Amygdala (tissue), 56 donors: ENCODE data around the gene EFNA5.
"Not testable (repeated sequence)": the region's sequence is repeated elsewhere in the genome, so short reads cannot be mapped to it uniquely, and the experiment has no call there.

Experiments
- DNase-seq, 56 donors: peaks; one replicate each; lab custom pipeline; 2025; lab: John Stamatoyannopoulos, UW

The EFNA5 gene

GRCh38 chr5:107363768-107364167, 307.0 kb downstream of the EFNA5 start:
- DNase-seq: no peak

- no peak for DNase-seq
Observed at GRCh38 chr5:107361945-107362344, 308.8 kb downstream of the EFNA5 start.

- DNase-seq: no peak
Observed at GRCh38 chr5:107359916-107360234, 310.9 kb downstream of the EFNA5 start.

- no peak for DNase-seq
Observed at GRCh38 chr5:107359033-107359915, 311.5 kb downstream of the EFNA5 start.

- DNase-seq: no peak
Observed at GRCh38 chr5:107356891-107357290, 313.8 kb downstream of the EFNA5 start.

GRCh38 chr5:107352576-107352975, 318.2 kb downstream of the EFNA5 start:
- DNase-seq: no peak

- not testable (repeated sequence) for DNase-seq
Observed at GRCh38 chr5:107346580-107346979, 324.2 kb downstream of the EFNA5 start.

- no peak for DNase-seq
Observed at GRCh38 chr5:107342371-107342770, 328.4 kb downstream of the EFNA5 start.

GRCh38 chr5:107341376-107342084, 329.2 kb downstream of the EFNA5 start:
- DNase-seq: no peak

- DNase-seq: no peak
Observed at GRCh38 chr5:107340631-107341030, 330.1 kb downstream of the EFNA5 start.

GRCh38 chr5:107338335-107338734, 332.4 kb downstream of the EFNA5 start:
- no peak for DNase-seq

- no peak for DNase-seq
Observed at GRCh38 chr5:107337281-107337680, 333.5 kb downstream of the EFNA5 start.

GRCh38 chr5:107331882-107332281, 338.9 kb downstream of the EFNA5 start:
- DNase-seq: no peak

GRCh38 chr5:107331312-107331711, 339.4 kb downstream of the EFNA5 start:
- DNase-seq: no peak

GRCh38 chr5:107330903-107331302, 339.8 kb downstream of the EFNA5 start:
- no peak for DNase-seq

- DNase-seq: no peak
Observed at GRCh38 chr5:107329850-107330249, 340.9 kb downstream of the EFNA5 start.
